ENCODE data around the gene KIF25. TPM values are rescaled to one million over a fixed set of nuclear protein-coding genes. Genes with fewer than 3 reads are reported as not detected.

The KIF25 gene
- total and polyA plus RNA-seq, 2 donors, result 0.80 to 1.5 TPM

- H3K27me3 ChIP-seq (ENCODE audit: control insufficient read depth in 2 of 2, insufficient read depth in 1 of 2, low read length in 1 of 2), result no peaks in the 10 kb centered on the region
- 95% methylated on average over 31 of the region's 31 CpGs for WGBS
- no peaks in the 10 kb centered on the region for H3K36me3 ChIP-seq (ENCODE audit: control insufficient read depth in 2 of 2, insufficient read depth in 2 of 2, low read length in 1 of 2)
- peaks cover 0 to 15% of the 10 kb centered on the region in 2 donors for H3K9me3 ChIP-seq (ENCODE audit: control insufficient read depth in 2 of 2, insufficient read depth in 1 of 2, low read length in 1 of 2)
- H3K4me3 ChIP-seq (ENCODE audit: low read length in 2 of 2), result no peak overlapping the region
- H3K4me1 ChIP-seq (ENCODE audit: control insufficient read depth in 2 of 2, insufficient read depth in 2 of 2, low read length in 2 of 2), result no peaks in the 10 kb centered on the region
- no peak for DNase-seq (ENCODE audit: low read depth in 6 of 9, low spot score in 9 of 9)
- no peak overlapping the region for H3K27ac ChIP-seq (ENCODE audit: low read depth in 1 of 2, low read length in 1 of 2)
These were observed 50.6 kb downstream of the KIF25 start for GRCh38 chr6:168047841-168048723.

GRCh38 chr6:168048724-168049025 is 51.2 kb downstream of the KIF25 start:
- Histone ChIP-seq H3K36me3 (ENCODE audit: control insufficient read depth in 2 of 2, insufficient read depth in 2 of 2, low read length in 1 of 2) (no peaks in the 10 kb centered on the region), H3K4me1 (ENCODE audit: control insufficient read depth in 2 of 2, insufficient read depth in 2 of 2, low read length in 2 of 2) (no peaks in the 10 kb centered on the region), H3K4me3 (ENCODE audit: low read length in 2 of 2) (no peak overlapping the region), H3K27ac (ENCODE audit: low read depth in 1 of 2, low read length in 1 of 2) (no peak overlapping the region), H3K9me3 (ENCODE audit: control insufficient read depth in 2 of 2, insufficient read depth in 1 of 2, low read length in 1 of 2) (peaks cover 0 to 9% of the 10 kb centered on the region in 2 donors), H3K27me3 (ENCODE audit: control insufficient read depth in 2 of 2, insufficient read depth in 1 of 2, low read length in 1 of 2) (no peaks in the 10 kb centered on the region)
- 96% methylated on average over 10 of the region's 10 CpGs for WGBS
- DNase-seq (ENCODE audit: low read depth in 6 of 9, low spot score in 9 of 9), result no peak

- no peak for DNase-seq (ENCODE audit: low read depth in 6 of 9, low spot score in 9 of 9)
- Histone ChIP-seq H3K27me3 (ENCODE audit: control insufficient read depth in 2 of 2, insufficient read depth in 1 of 2, low read length in 1 of 2) (no peaks in the 10 kb centered on the region), H3K9me3 (ENCODE audit: control insufficient read depth in 2 of 2, insufficient read depth in 1 of 2, low read length in 1 of 2) (peaks cover 0 to 4% of the 10 kb centered on the region in 2 donors), H3K27ac (ENCODE audit: low read depth in 1 of 2, low read length in 1 of 2) (no peak overlapping the region), H3K4me3 (ENCODE audit: low read length in 2 of 2) (no peak overlapping the region), H3K36me3 (ENCODE audit: control insufficient read depth in 2 of 2, insufficient read depth in 2 of 2, low read length in 1 of 2) (no peaks in the 10 kb centered on the region), H3K4me1 (ENCODE audit: control insufficient read depth in 2 of 2, insufficient read depth in 2 of 2, low read length in 2 of 2) (no peaks in the 10 kb centered on the region)
- 93% methylated on average over 20 of the region's 20 CpGs for WGBS
These were observed 51.8 kb downstream of the KIF25 start for GRCh38 chr6:168049277-168049676.

- no peaks in the 10 kb centered on the region for H3K36me3 ChIP-seq (ENCODE audit: control insufficient read depth in 2 of 2, insufficient read depth in 2 of 2, low read length in 1 of 2)
- H3K9me3 ChIP-seq (ENCODE audit: control insufficient read depth in 2 of 2, insufficient read depth in 1 of 2, low read length in 1 of 2), result no peaks in the 10 kb centered on the region
- H3K27ac ChIP-seq (ENCODE audit: low read depth in 1 of 2, low read length in 1 of 2), result no peak overlapping the region
- no peak overlapping the region for H3K4me3 ChIP-seq (ENCODE audit: low read length in 2 of 2)
- H3K4me1 ChIP-seq (ENCODE audit: control insufficient read depth in 2 of 2, insufficient read depth in 2 of 2, low read length in 2 of 2), result no peaks in the 10 kb centered on the region
- 93% methylated on average over 21 of the region's 21 CpGs for WGBS
- DNase-seq (ENCODE audit: low read depth in 6 of 9, low spot score in 9 of 9), result no peak
- no peaks in the 10 kb centered on the region for H3K27me3 ChIP-seq (ENCODE audit: control insufficient read depth in 2 of 2, insufficient read depth in 1 of 2, low read length in 1 of 2)
These were observed 52.3 kb downstream of the KIF25 start for GRCh38 chr6:168049706-168050224.

- H3K4me3 ChIP-seq (ENCODE audit: low read length in 2 of 2), result no peak overlapping the region
- no peak for DNase-seq (ENCODE audit: low read depth in 6 of 9, low spot score in 9 of 9)
- no peaks in the 10 kb centered on the region for H3K27me3 ChIP-seq (ENCODE audit: control insufficient read depth in 2 of 2, insufficient read depth in 1 of 2, low read length in 1 of 2)
- no peak overlapping the region for H3K27ac ChIP-seq (ENCODE audit: low read depth in 1 of 2, low read length in 1 of 2)
- no peaks in the 10 kb centered on the region for H3K9me3 ChIP-seq (ENCODE audit: control insufficient read depth in 2 of 2, insufficient read depth in 1 of 2, low read length in 1 of 2)
- no peaks in the 10 kb centered on the region for H3K4me1 ChIP-seq (ENCODE audit: control insufficient read depth in 2 of 2, insufficient read depth in 2 of 2, low read length in 2 of 2)
- 94% methylated on average over 27 of the region's 27 CpGs for WGBS
- no peaks in the 10 kb centered on the region for H3K36me3 ChIP-seq (ENCODE audit: control insufficient read depth in 2 of 2, insufficient read depth in 2 of 2, low read length in 1 of 2)
These were observed 52.9 kb downstream of the KIF25 start for GRCh38 chr6:168050225-168050880.

GRCh38 chr6:168050881-168051586 is 53.6 kb downstream of the KIF25 start:
- Histone ChIP-seq H3K4me1 (ENCODE audit: control insufficient read depth in 2 of 2, insufficient read depth in 2 of 2, low read length in 2 of 2) (no peaks in the 10 kb centered on the region), H3K36me3 (ENCODE audit: control insufficient read depth in 2 of 2, insufficient read depth in 2 of 2, low read length in 1 of 2) (no peaks in the 10 kb centered on the region), H3K9me3 (ENCODE audit: control insufficient read depth in 2 of 2, insufficient read depth in 1 of 2, low read length in 1 of 2) (no peaks in the 10 kb centered on the region), H3K27ac (ENCODE audit: low read depth in 1 of 2, low read length in 1 of 2) (no peak overlapping the region), H3K4me3 (ENCODE audit: low read length in 2 of 2) (no peak overlapping the region), H3K27me3 (ENCODE audit: control insufficient read depth in 2 of 2, insufficient read depth in 1 of 2, low read length in 1 of 2) (no peaks in the 10 kb centered on the region)
- DNase-seq (ENCODE audit: low read depth in 6 of 9, low spot score in 9 of 9), result no peak
- 84% methylated on average over 23 of the region's 23 CpGs for whole genome bisulfite sequencing

- no peaks in the 10 kb centered on the region for H3K4me1 ChIP-seq (ENCODE audit: control insufficient read depth in 2 of 2, insufficient read depth in 2 of 2, low read length in 2 of 2)
- H3K27me3 ChIP-seq (ENCODE audit: control insufficient read depth in 2 of 2, insufficient read depth in 1 of 2, low read length in 1 of 2), result no peaks in the 10 kb centered on the region
- 95% methylated on average over 9 of the region's 9 CpGs for WGBS
- H3K36me3 ChIP-seq (ENCODE audit: control insufficient read depth in 2 of 2, insufficient read depth in 2 of 2, low read length in 1 of 2), result no peaks in the 10 kb centered on the region
- no peak overlapping the region for H3K27ac ChIP-seq (ENCODE audit: low read depth in 1 of 2, low read length in 1 of 2)
- DNase-seq (ENCODE audit: low read depth in 6 of 9, low spot score in 9 of 9), result no peak
- no peaks in the 10 kb centered on the region for H3K9me3 ChIP-seq (ENCODE audit: control insufficient read depth in 2 of 2, insufficient read depth in 1 of 2, low read length in 1 of 2)
- no peak overlapping the region for H3K4me3 ChIP-seq (ENCODE audit: low read length in 2 of 2)
These were observed 54.2 kb downstream of the KIF25 start for GRCh38 chr6:168051648-168052047.

GRCh38 chr6:168052291-168052891 is 54.9 kb downstream of the KIF25 start:
- H3K4me1 ChIP-seq (ENCODE audit: control insufficient read depth in 2 of 2, insufficient read depth in 2 of 2, low read length in 2 of 2), result no peaks in the 10 kb centered on the region
- no peak for DNase-seq (ENCODE audit: low read depth in 6 of 9, low spot score in 9 of 9)
- H3K36me3 ChIP-seq (ENCODE audit: control insufficient read depth in 2 of 2, insufficient read depth in 2 of 2, low read length in 1 of 2), result no peaks in the 10 kb centered on the region
- WGBS, result 96% methylated on average over 26 of the region's 26 CpGs
- H3K4me3 ChIP-seq (ENCODE audit: low read length in 2 of 2), result no peak overlapping the region
- H3K27ac ChIP-seq (ENCODE audit: low read depth in 1 of 2, low read length in 1 of 2), result no peak overlapping the region
- no peaks in the 10 kb centered on the region for H3K27me3 ChIP-seq (ENCODE audit: control insufficient read depth in 2 of 2, insufficient read depth in 1 of 2, low read length in 1 of 2)
- no peaks in the 10 kb centered on the region for H3K9me3 ChIP-seq (ENCODE audit: control insufficient read depth in 2 of 2, insufficient read depth in 1 of 2, low read length in 1 of 2)
